Stimulated activated CD8-positive, alpha-beta memory T cell treated with anti-CD3 and anti-CD28 coated beads, Interleukin-4, amount 100 ng/mL, for 4 hours (primary cell): Measurements from ENCODE around the gene POLR2A.

Source experiments
- DNase-seq, 2 donors: peaks; one replicate each; pipeline ENCODE4 v3.0.0-alpha.2; 2020; ENCODE audit warnings: low read depth in 2 of 2, low spot score in 1 of 2

The POLR2A gene

DNA sequence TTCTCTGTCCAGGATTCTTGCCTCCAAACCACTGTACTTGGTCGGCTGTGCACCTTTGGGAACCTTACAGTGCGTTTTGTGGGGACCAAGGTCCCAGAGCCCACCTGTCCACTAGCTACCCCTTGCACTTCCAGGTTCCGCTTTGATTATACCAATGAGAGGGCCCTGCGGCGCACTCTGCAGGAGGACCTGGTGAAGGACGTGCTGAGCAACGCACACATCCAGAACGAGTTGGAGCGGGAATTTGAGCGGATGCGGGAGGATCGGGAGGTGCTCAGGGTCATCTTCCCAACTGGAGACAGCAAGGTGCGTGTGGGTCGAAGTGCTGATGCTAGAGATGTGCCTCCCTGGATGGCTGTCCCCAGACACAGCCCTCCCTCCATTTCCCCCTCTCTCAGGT lies 18.8 kb downstream of the POLR2A start:
- DNase-seq, result no peak

DNA sequence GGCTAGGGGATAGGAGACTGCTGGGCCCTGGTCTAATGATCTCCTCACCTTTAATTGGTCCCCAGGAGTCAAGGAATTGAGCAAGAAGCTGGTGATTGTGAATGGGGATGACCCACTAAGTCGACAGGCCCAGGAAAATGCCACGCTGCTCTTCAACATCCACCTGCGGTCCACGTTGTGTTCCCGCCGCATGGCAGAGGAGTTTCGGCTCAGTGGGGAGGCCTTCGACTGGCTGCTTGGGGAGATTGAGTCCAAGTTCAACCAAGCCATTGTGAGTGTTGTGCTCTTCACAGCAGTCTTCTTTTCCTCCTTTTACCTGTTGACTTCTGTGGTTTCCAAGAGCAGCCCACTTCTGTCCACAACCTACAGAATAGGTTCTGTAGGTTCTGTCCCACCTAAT lies 19.4 kb downstream of the POLR2A start:
- DNase-seq, result no peak

DNA sequence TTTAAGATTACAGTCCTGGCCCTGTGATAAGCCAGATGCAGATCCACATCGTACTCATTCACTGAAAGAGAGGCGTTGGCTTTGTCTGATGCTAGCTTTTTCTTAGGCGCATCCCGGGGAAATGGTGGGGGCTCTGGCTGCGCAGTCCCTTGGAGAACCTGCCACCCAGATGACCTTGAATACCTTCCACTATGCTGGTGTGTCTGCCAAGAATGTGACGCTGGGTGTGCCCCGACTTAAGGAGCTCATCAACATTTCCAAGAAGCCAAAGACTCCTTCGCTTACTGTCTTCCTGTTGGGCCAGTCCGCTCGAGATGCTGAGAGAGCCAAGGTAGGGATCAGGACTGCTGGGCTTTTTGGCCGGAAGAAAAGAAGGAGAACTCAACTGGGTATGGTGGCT lies 24.0 kb downstream of the POLR2A start:
- no peak for DNase-seq

DNA sequence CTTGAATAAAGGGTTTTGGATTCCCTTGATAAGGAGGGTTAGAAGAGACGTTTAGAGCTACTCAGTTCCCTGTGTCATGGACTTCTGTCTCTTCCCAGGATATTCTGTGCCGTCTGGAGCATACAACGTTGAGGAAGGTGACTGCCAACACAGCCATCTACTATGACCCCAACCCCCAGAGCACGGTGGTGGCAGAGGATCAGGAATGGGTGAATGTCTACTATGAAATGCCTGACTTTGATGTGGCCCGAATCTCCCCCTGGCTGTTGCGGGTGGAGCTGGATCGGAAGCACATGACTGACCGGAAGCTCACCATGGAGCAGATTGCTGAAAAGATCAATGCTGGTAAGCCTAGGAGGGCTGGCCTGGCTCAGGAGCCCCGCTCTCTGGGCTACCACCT lies 24.7 kb downstream of the POLR2A start:
- no peak for DNase-seq

DNA sequence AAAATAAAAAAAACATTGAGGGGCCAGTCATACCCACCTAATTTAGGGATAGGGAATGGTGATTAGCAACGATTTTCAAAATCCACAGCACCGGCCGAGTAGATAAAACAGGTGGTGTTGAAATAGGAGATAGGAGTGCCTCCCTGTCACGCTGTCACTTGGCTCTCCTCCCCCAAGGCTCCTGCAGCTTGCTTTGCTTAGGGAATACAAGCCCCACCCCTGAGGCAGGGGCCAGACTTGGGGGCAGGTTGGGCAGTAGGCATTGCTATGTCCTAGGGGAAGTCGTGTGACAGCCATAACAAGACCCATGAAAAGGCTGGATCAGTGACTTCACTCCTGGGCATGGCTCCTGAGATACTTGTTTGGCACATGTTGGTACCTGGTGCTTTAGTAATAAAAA lies 25.8 kb downstream of the POLR2A start:
- no peak for DNase-seq

DNA sequence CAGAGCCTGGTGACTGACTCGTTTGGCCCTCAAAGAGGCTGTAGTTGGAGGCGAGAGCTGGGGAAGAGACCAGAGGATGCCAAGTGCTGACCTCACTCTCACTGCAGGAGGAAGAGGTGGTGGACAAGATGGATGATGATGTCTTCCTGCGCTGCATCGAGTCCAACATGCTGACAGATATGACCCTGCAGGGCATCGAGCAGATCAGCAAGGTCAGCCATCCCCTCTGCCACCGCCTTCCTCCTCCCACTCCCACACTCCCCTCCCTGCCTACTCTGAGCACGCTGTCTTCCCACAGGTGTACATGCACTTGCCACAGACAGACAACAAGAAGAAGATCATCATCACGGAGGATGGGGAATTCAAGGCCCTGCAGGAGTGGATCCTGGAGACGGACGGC lies 26.9 kb downstream of the POLR2A start:
- no peak for DNase-seq

DNA sequence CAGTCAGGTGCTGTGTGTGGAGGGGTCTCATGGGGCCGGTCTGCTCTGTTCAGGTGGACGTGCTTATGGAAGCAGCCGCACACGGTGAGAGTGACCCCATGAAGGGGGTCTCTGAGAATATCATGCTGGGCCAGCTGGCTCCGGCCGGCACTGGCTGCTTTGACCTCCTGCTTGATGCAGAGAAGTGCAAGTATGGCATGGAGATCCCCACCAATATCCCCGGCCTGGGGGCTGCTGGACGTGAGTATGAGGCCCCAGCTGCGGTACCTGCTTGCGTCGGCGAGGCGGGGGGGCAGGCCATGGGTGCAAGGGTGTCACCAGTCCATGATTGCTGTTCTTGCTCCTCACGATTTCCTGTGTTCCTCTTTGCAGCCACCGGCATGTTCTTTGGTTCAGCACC lies 27.9 kb downstream of the POLR2A start:
- DNase-seq, result no peak

DNA sequence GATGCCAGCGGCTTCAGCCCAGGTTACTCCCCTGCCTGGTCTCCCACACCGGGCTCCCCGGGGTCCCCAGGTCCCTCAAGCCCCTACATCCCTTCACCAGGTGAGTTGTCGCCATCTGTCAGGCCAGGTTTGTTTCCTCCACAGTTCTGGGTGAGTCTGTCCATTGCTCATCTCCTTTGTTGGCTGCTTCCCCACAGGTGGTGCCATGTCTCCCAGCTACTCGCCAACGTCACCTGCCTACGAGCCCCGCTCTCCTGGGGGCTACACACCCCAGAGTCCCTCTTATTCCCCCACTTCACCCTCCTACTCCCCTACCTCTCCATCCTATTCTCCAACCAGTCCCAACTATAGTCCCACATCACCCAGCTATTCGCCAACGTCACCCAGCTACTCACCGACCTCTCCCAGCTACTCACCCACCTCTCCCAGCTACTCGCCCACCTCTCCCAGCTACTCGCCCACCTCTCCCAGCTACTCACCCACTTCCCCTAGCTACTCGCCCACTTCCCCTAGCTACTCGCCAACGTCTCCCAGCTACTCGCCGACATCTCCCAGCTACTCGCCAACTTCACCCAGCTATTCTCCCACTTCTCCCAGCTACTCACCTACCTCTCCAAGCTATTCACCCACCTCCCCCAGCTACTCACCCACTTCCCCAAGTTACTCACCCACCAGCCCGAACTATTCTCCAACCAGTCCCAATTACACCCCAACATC lies 28.8 kb downstream of the POLR2A start:
- DNase-seq, result no peak

DNA sequence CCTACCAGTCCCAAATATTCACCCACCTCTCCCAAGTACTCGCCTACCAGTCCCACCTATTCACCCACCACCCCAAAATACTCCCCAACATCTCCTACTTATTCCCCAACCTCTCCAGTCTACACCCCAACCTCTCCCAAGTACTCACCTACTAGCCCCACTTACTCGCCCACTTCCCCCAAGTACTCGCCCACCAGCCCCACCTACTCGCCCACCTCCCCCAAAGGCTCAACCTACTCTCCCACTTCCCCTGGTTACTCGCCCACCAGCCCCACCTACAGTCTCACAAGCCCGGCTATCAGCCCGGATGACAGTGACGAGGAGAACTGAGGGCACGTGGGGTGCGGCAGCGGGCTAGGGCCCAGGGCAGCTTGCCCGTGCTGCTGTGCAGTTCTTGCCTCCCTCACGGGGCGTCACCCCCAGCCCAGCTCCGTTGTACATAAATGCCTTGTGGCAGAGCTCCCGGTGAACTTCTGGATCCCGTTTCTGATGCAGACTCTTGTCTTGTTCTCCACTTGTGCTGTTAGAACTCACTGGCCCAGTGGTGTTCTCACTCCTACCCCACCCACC lies 29.8 kb downstream of the POLR2A start:
- no peak for DNase-seq

DNA sequence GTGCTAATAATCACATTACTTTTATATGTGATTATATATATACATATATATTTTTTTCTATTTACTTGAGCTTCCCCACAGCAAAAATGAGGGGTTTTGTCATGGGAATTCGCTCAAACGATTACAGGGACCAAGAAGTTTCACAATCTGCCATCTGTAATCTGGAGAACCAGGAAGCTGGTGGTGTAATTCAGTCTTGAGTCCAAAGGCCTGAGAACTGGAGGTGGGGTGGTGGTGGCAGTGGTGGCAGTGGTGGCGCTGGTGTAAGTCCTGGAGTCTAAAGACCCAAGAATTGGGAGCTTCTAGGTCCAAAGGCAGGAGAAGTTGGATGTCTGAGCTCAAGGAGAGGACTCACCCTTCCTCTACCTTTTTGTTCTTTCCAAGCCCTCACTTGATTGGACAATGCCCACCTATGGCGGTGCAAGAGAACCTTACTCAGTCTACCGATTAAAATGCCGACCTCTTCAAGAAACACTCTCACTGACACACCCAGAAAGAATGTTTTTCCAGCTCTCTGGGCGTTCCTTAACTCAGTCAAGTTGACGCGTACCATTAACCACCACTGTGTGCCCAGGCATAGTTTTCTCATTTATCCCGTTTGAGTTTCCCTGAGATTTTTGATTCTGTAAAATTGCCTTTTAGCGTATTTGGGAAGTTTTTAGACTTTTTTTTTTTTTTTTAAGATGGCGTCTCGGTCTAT lies 31.9 kb downstream of the POLR2A start:
- no peak for DNase-seq

DNA sequence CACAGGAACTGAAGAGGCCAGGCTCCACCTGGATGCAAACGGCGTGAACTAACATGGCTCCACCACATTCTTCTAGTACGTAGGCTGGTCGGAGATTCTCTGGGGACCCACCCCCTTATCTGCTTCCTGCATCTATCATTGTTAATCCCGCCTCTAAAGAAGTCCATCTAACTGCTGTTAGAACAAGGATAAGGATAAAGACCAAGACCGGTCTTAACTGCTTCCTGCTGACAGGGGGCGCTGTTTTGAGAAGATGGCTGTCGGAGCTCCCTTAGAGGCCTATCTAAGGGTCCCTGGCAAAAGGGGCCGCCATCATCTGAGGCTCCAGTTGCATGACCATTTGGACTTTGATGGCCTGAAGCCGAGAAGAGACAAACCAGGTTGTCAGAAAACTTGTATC lies 38.9 kb downstream of the POLR2A start:
- no peak for DNase-seq

DNA sequence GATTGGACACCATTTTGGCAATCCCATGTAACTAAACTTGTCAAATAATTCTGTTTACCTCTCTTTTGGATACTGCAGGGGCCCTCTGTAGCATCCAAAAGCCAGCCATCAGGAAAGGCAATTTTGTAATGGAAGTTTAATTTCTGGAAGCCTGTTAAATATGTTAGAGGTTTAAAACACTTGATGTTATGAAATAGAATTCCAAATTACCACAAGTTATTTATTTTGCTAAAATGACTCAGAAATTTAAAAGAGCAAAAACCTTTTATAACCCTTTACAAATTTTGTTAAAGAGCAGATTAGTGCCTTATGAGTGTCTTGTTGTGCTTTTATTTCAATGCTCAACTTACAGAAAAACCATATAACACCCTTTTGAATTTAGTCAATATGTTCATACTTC lies 44.7 kb downstream of the POLR2A start:
- no peak for DNase-seq

DNA sequence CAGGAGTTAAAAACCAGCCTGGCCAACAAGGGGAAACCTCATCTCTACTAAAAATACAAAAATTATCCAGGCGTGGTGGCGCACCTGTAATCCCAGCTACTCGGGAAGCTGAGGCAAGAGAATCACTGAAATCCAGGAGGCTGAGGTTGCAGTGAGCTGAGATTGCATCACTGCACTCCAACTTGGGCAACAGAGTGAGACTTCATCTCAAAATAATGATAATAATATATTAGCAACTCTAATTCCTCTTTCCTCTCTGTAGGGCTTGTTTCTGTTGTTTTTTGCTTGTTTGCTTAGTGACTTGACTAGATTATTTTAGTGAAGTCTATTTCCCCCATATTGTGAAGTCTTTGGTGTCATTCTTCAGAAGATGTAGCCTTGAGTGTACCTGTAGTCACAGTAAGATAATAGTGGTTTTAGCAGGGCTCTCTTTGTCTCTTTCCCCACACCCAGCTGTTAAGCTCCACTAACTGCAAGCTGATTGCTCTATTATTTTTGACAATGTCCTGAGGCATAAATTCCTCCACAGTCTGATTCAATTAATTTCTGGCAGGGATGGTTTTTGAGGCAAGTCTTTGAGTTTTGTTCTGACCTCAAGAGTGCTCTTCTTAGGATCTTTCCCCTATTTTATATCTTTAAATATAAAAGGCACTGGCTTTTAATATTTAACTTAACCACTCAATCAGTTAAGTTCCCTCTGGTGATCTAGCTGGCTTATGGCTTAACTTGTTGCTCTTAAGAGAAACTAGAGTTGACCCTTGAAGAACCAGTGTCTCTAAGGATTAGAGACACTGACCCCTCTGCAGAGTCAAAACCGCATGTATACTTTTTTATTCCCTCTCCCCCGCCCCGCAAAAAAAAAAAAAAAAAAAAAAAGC lies 46.1 kb downstream of the POLR2A start:
- DNase-seq, result no peak

DNA sequence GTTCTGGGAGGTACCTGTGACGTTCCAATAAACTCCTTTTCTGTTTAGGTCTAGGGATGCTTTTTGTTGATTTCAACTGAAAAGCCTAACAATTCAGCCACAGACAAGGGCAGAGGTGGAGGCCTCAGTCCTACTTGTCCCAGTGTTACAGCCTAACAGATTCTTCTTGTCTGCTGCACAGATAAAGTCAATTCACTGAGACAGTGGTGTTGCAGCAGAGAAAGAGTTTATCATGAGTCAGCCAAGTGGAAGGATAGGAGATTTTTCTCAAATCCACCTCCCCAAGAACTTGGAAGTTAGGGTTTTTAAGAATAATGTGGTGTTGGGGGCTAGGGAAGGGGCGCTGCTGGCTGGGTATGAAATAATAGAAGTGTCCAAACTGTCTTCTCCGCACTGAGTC lies 53.9 kb downstream of the POLR2A start:
- DNase-seq, result no peak

DNA sequence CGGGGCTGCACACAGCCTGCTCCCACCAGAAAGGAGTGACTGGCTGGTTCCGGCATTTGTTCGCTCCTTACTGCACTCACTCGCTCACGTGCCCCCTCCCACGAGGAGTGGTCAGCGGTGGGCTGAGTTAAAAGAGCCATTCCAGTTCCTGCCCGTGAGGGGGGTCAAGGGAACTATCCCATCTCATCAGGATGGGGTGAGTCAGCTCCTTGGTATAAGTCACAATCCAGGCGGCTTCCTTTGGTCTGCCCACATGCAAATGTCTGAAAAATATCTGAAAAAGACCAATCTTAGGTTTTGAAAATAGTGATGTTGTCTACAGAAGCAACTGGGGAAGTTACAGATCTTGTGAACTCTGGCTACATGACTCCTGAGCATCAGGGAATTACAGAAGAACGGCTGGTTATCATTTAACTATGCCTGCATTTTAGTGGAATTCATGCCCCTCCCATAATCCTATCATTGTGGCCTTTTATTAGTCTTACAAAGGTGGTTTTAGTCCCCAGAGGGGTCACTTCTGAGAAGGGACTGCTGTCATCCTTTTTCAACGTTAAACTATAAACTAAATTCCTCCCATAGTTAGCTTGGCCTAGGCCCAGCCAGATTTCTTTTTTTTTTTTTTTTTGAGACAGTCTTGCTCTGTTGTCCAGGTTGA lies 54.9 kb downstream of the POLR2A start:
- no peak for DNase-seq

DNA sequence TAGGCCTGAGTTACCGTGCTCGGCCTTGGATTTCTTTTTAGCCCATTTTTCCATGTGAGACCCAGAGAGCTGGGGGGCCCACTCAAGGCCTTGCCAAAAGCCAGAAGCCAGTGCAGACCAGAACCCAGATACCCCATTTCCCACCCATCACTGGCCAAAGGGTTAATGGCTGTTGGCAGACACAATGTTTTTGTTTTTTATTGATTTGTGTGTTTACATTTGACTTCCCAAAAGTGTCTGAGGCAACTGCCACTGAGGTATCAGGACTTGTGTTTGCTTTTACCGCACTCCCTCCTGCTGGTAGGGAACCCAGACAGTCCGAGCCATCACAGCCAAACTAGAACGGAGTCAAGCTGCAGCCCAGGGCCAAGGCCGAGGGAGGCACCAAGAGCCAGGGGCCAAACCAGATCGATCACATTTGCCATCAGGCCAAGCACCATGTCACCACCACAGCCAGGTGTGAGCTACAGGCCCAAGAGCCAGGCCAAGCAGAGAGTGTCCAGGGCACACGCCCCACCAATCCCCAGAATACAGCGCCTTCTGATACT lies 57.0 kb downstream of the POLR2A start:
- no peak for DNase-seq

DNA sequence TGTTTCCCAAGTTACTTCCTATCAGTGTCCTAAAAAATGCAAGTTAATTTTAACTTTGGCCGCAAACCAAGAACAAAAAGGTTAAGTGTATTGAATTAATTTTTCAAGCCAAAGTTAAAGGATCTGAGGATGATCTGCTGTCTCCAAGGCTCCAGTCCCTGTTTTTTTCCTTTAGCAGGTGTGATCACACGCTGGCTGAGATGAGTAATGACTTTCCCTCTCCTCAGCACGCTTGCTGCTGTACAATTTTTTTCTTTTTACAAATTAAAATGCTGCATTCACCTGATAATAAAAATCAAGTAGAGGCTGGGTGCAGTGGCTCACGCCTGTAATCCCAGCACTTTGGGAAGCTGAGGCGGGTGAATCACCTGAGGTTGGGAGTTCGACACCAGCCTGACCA lies 60.7 kb downstream of the POLR2A start:
- DNase-seq, result no peak

DNA sequence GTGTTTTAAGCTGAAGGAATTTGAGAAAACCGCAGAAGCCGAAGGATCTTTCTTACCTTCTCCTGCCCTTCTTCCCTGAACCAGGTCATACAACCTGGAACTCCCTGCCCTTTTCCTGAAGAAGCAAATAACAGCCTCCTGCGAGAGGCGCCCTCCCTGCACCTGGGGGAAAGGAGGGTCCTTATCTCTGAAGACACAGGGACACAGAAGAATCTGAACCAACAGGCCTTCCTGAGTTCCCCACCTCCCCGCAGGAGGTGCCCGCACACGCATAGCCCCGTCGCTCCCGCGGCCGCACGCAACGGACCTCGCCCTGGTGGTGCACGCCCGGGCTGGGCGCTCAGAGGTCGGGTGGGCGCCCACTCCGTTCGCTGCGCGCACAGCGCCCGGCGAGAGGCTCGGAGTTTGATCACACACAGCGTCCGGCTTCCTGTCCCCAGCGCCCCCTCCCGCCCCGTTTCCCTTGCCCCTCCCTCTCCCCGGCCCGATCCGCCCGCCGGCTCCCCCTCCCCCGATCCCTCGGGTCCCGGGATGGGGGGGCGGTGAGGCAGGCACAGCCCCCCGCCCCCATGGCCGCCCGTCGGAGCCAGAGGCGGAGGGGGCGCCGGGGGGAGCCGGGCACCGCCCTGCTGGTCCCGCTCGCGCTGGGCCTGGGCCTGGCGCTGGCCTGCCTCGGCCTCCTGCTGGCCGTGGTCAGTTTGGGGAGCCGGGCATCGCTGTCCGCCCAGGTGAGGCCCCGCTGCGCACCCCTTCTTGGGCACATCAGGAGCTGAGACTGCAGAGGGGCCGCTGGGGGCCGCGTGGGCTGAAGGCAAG lies 64.6 kb downstream of the POLR2A start, which contains the start of gene TNFSF12:
Gene TNFSF12 (plus strand): TSS at position 474 of the 816 bp plus-strand sequence. CDS start 96 bp downstream, at position 570.
- peak in 1 of 2 donors; percentile 35 for DNase-seq
